Activated CD4-positive, alpha-beta memory T cell treated with anti-CD3 and anti-CD28 coated beads for 36 hours (primary cell): ENCODE results near the gene PACS2. TPM values are rescaled to one million over a fixed set of nuclear protein-coding genes. Genes with fewer than 3 reads are reported as not detected.
A peak's percentile ranks its signal among the peaks of the same experiment; 100 is the strongest.

ENCODE experiments used
- CTCF ChIA-PET: fragments of 350-600 bp; sonication (Branson Sonifier 250); formaldehyde crosslinking; loops from one replicate; lab custom pipeline; 2021; ENCODE audit warnings: antibody characterized with exemption, inconsistent platforms; lab: Charles Lee
- POLR2A ChIA-PET: fragments of 350-600 bp; sonication (Branson Sonifier 250); formaldehyde crosslinking; loops from one replicate; lab custom pipeline; 2021; ENCODE audit warnings: antibody characterized with exemption; lab: Charles Lee
- DNase-seq: peaks from one replicate; pipeline ENCODE4 v3.0.0-alpha.2; 2020
- H3K27ac Mint-ChIP-seq: one replicate; pipeline ENCODE4 v1.8.0; 2021; ENCODE audit warnings: mixed read lengths
- H3K27me3 Mint-ChIP-seq: one replicate; pipeline ENCODE4 v1.8.0; 2021; ENCODE audit warnings: mixed read lengths
- H3K36me3 Mint-ChIP-seq: one replicate; pipeline ENCODE4 v1.8.0; 2021; ENCODE audit warnings: mixed read lengths
- H3K4me1 Mint-ChIP-seq: one replicate; pipeline ENCODE4 v1.8.0; 2021; ENCODE audit warnings: low read depth, mixed read lengths
- H3K4me3 Mint-ChIP-seq: one replicate; pipeline ENCODE4 v1.8.0; 2021; ENCODE audit warnings: mild to moderate bottlenecking, mixed read lengths
- H3K9me3 Mint-ChIP-seq: one replicate; pipeline ENCODE4 v1.8.0; 2021; ENCODE audit warnings: mixed read lengths
- intact Hi-C: fragments of 100-400 bp; cut with micrococcal nuclease; formaldehyde crosslinking; loops from one replicate; pipeline ENCODE4 v1.15.1; 2023
- total RNA-seq, 2 experiments: library from RNA; stranded (reverse); gene quantifications; one replicate each; pipeline ENCODE4 v1.2.3, GENCODE V29; 2021

PACS2 gene
- total RNA-seq, 2 experiments from 2014 or later = 32.3 to 36.6 TPM

DNA sequence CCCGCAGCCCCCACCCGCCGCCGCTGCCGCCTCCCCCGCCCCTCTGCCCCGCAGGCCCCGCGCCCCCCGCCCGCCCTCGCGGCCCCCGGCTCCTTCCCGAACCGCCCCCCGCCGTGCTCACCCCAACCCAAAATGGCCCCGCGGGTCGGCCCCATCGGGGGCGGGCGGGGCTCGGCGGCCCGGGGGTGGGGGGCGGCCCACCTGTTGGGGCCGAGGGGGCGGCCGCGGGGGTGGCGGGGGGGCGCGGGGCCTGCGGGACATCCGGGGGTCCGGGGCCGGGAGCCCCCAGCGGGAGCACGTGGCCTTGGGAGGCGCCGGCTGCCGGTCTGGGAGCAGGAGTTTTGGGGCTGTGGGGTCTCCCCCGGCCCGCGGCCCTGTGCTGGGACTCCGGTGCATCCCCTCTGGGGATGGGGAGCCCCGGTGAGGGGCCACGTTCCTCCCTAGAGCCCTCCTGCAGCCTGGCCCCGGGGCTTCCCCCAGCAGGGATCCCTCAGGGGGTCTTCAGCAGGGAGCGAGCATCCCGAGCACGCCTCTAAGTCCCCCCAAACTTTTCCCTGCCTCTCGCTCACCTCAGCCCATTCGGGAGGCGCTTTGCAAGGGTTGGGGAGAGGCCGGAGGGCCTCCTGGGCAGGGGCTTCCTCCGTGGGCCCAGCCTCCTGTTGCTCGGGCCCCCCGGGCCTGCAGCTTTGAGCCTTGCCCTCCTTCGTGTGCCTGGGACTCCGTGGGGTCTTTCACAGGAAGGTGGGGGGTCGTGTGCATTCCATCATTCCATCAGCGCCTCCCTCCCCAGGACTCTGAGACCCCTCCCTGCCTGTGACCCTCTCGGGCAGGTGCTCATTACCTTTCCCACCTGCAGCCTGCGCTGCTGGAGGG is 105.8 kb downstream of the PACS2 start:
- intact Hi-C loops = loop anchor here (10.0 kb wide), 1 partner anchor 46 kb away; no protein-coding TSS in a partner anchor
- DNase-seq = no peak
- Mint-ChIP-seq H3K27me3 (no peaks in the 10 kb centered on the region), H3K4me3 (peak overlapping the region; percentile 91), H3K9me3 (no peaks in the 10 kb centered on the region), H3K4me1 (peaks cover 31% of the 10 kb centered on the region), H3K36me3 (peaks cover 10% of the 10 kb centered on the region), H3K27ac (peak overlapping the region; percentile 84)
- ChIA-PET CTCF (interaction anchor here (1.0 kb wide), 1 partner anchor 70 kb away, joined by 4 read pairs; no protein-coding TSS in a partner anchor), POLR2A (interaction anchor here (0.9 kb wide), 1 partner anchor 16 kb away, joined by 4 read pairs; no protein-coding TSS in a partner anchor)

- peak overlapping the region; percentile 91 for H3K4me3 Mint-ChIP-seq
- H3K27me3 Mint-ChIP-seq = no peaks in the 10 kb centered on the region
- ChIA-PET CTCF (interaction anchor here (1.0 kb wide), 1 partner anchor 69 kb away, joined by 4 read pairs; no protein-coding TSS in a partner anchor), POLR2A (interaction anchor here (0.9 kb wide), 1 partner anchor 17 kb away, joined by 4 read pairs; no protein-coding TSS in a partner anchor)
- peaks cover 28% of the 10 kb centered on the region for H3K4me1 Mint-ChIP-seq
- H3K9me3 Mint-ChIP-seq = no peaks in the 10 kb centered on the region
- intact Hi-C loops = loop anchor here (10.0 kb wide), 1 partner anchor 46 kb away; no protein-coding TSS in a partner anchor
- peak overlapping the region; percentile 84 for H3K27ac Mint-ChIP-seq
- H3K36me3 Mint-ChIP-seq = peaks cover 14% of the 10 kb centered on the region
- no peak for DNase-seq
These were observed 106.6 kb downstream of the PACS2 start for GRCh38 chr14:105420974-105421674.

DNA sequence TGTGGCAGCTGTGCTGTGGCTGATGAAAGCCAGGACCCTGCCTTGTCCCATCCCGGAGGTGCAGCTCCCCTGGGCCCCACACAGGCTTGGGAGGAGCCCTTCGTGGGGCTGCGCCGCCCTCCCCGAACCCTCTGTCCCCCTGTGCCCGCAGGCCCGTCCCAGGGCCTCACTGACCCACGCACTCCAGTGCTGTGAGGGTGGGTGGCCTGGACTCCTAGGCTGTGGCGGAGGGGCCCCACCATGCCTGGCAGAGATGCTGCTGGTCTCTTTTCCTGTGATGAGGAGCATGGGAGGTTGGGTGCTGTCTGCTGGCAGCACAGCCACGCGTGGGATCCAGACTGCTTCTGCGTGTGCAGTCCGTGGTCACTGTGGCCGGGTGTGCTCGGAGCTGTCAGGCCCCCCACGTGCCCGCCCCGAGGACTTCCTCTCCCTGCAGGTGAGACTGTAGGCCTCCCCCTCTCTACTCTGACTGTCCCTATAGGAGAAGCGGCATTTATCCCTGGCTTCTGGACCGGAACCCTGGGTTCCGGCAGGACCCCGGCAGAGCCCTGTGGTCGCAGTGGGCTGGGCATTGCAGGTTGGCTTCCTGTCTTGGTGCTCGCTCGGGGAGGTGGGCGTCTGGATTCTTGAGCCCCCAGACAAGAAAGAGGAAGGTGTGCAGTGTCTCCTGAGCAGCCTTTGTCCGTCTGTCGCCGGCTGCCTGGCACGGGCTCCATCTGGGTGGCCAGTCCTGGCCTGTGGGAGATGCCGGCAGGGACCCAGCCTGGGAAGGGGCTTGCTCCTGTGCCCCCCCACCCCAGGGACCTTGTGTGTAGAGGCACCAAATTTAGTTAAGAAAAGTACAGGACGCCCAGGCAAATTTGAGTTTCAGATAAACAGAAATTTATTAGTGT is 107.4 kb downstream of the PACS2 start:
- H3K4me1 Mint-ChIP-seq = peaks cover 30% of the 10 kb centered on the region
- H3K27ac Mint-ChIP-seq = peak overlapping the region; percentile 49
- H3K36me3 Mint-ChIP-seq = peaks cover 20% of the 10 kb centered on the region
- POLR2A ChIA-PET = no interaction called here
- no peak for DNase-seq
- H3K9me3 Mint-ChIP-seq = no peaks in the 10 kb centered on the region
- intact Hi-C loops = loop anchor here (10.0 kb wide), 1 partner anchor 47 kb away; no protein-coding TSS in a partner anchor
- no peaks in the 10 kb centered on the region for H3K27me3 Mint-ChIP-seq
- CTCF ChIA-PET = interaction anchor here (1.0 kb wide), 1 partner anchor 68 kb away, joined by 4 read pairs; no protein-coding TSS in a partner anchor
- peak overlapping the region; percentile 91 for H3K4me3 Mint-ChIP-seq

- Mint-ChIP-seq H3K4me1 (peaks cover 33% of the 10 kb centered on the region), H3K27ac (no peak overlapping the region), H3K4me3 (peak overlapping the region; percentile 20), H3K9me3 (no peaks in the 10 kb centered on the region), H3K27me3 (no peaks in the 10 kb centered on the region), H3K36me3 (peaks cover 23% of the 10 kb centered on the region)
- intact Hi-C loops = loop anchor here (10.0 kb wide), 1 partner anchor 48 kb away; no protein-coding TSS in a partner anchor
- ChIA-PET POLR2A (no interaction called here), CTCF (interaction anchor here (1.0 kb wide), 1 partner anchor 52 kb away, joined by 4 read pairs; no protein-coding TSS in a partner anchor)
- no peak for DNase-seq
These were observed 108.3 kb downstream of the PACS2 start for GRCh38 chr14:105422695-105423487.

DNA sequence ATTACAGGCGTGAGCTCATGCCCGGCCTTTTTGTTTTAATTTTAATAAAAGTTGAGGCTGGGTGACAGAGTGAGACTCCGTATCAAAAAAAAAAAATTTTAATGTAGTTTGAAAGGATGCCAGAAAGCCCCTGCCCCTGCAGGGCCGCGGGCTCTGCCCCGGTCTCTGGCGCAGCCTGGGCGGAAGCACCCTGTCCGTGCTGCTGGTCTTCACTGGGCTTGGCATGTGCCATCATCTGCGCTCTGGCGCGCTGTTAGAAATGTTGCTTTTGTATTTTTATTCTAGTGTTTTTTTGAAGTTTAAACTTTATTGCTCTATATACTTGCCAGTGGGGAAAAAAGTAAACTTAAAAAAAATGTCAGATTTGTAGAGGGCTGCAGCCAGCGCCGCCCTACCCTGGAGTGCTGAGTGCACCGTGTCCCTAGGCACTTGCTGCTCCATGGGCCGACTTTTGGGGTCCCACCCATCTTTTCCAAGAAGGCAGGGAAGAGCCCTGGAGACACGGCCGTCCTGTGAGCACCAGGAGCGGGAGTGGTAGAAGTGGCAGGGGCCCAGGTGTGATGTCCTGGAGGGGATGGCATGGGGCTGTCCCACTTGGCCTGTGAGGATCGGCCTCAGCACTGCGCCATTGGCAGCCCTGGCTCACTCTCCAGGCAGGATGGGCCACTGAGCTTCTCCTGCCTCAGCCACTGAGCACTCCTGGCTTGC is 109.1 kb downstream of the PACS2 start:
- H3K36me3 Mint-ChIP-seq = peaks cover 25% of the 10 kb centered on the region
- peaks cover 33% of the 10 kb centered on the region for H3K4me1 Mint-ChIP-seq
- H3K9me3 Mint-ChIP-seq = no peaks in the 10 kb centered on the region
- H3K4me3 Mint-ChIP-seq = no peak overlapping the region
- ChIA-PET POLR2A (interaction anchor here (0.6 kb wide), 1 partner anchor 108 kb away, joined by 3 read pairs; no protein-coding TSS in a partner anchor), CTCF (interaction anchor here (1.0 kb wide), 1 partner anchor 53 kb away, joined by 4 read pairs; no protein-coding TSS in a partner anchor)
- no peaks in the 10 kb centered on the region for H3K27me3 Mint-ChIP-seq
- H3K27ac Mint-ChIP-seq = no peak overlapping the region
- no peak for DNase-seq
- intact Hi-C loops = loop anchor here (10.0 kb wide), 1 partner anchor 49 kb away; no protein-coding TSS in a partner anchor

GRCh38 chr14:105424861-105425260 is 110.3 kb downstream of the PACS2 start:
- POLR2A ChIA-PET = no interaction called here
- H3K27me3 Mint-ChIP-seq = no peaks in the 10 kb centered on the region

GRCh38 chr14:105425823-105426247 is 111.3 kb downstream of the PACS2 start:
- CTCF ChIA-PET = no interaction called here
- intact Hi-C loops = loop anchor here (10.0 kb wide), 1 partner anchor 51 kb away; no protein-coding TSS in a partner anchor
- peaks cover 35% of the 10 kb centered on the region for H3K36me3 Mint-ChIP-seq

More at GRCh38 chr14:105424861-105425260, 110.3 kb downstream of the PACS2 start:
- no peaks in the 10 kb centered on the region for H3K9me3 Mint-ChIP-seq
- peaks cover 30% of the 10 kb centered on the region for H3K4me1 Mint-ChIP-seq
- CTCF ChIA-PET = no interaction called here
- DNase-seq = no peak
- H3K36me3 Mint-ChIP-seq = peaks cover 27% of the 10 kb centered on the region
- intact Hi-C loops = loop anchor here (10.0 kb wide), 1 partner anchor 50 kb away; no protein-coding TSS in a partner anchor
- no peak overlapping the region for H3K4me3 Mint-ChIP-seq
- no peak overlapping the region for H3K27ac Mint-ChIP-seq

GRCh38 chr14:105426416-105427130 is 112.0 kb downstream of the PACS2 start:
- H3K27me3 Mint-ChIP-seq = no peaks in the 10 kb centered on the region

More at GRCh38 chr14:105425823-105426247, 111.3 kb downstream of the PACS2 start:
- H3K27me3 Mint-ChIP-seq = no peaks in the 10 kb centered on the region
- H3K9me3 Mint-ChIP-seq = no peaks in the 10 kb centered on the region
- H3K27ac Mint-ChIP-seq = no peak overlapping the region
- POLR2A ChIA-PET = interaction anchor here (1.5 kb wide), 1 partner anchor 22 kb away, joined by 3 read pairs; no protein-coding TSS in a partner anchor
- peaks cover 29% of the 10 kb centered on the region for H3K4me1 Mint-ChIP-seq
- no peak overlapping the region for H3K4me3 Mint-ChIP-seq
- no peak for DNase-seq

GRCh38 chr14:105427412-105427811 is 112.9 kb downstream of the PACS2 start:
- Mint-ChIP-seq H3K36me3 (peaks cover 36% of the 10 kb centered on the region), H3K27me3 (no peaks in the 10 kb centered on the region), H3K27ac (no peak overlapping the region), H3K4me3 (no peak overlapping the region), H3K9me3 (no peaks in the 10 kb centered on the region), H3K4me1 (peaks cover 14% of the 10 kb centered on the region)
- intact Hi-C loops = loop anchor here (10.0 kb wide), 1 partner anchor 53 kb away; no protein-coding TSS in a partner anchor
- ChIA-PET POLR2A (interaction anchor here (0.7 kb wide), 1 partner anchor 18 kb away, joined by 3 read pairs; no protein-coding TSS in a partner anchor), CTCF (no interaction called here)
- DNase-seq = no peak

More at GRCh38 chr14:105426416-105427130, 112.0 kb downstream of the PACS2 start:
- no peak overlapping the region for H3K27ac Mint-ChIP-seq
- ChIA-PET CTCF (no interaction called here), POLR2A (interaction anchor here (1.5 kb wide), 1 partner anchor 23 kb away, joined by 3 read pairs; no protein-coding TSS in a partner anchor)
- no peak for DNase-seq
- intact Hi-C loops = loop anchor here (10.0 kb wide), 1 partner anchor 52 kb away; no protein-coding TSS in a partner anchor
- H3K4me3 Mint-ChIP-seq = no peak overlapping the region
- H3K9me3 Mint-ChIP-seq = no peaks in the 10 kb centered on the region
- H3K36me3 Mint-ChIP-seq = peaks cover 39% of the 10 kb centered on the region
- H3K4me1 Mint-ChIP-seq = peaks cover 21% of the 10 kb centered on the region
